T47D (cell line): ENCODE results near the gene CRABP1.

Experiments
- DNase-seq, 2 experiments: peaks; one replicate each; pipeline versions ENCODE4 v3.0.0 to v3.0.0-alpha.2; 2011 to 2012; ENCODE audit warnings: low read depth in 1 of 2, low spot score in 1 of 2
- JUND ChIP-seq: IDR thresholded peaks from 2 replicates; pipeline ENCODE4 v1.6.1; 2012; ENCODE audit warnings: low read depth
- in situ Hi-C: cut with HindIII; loops from 2 replicates; pipeline ENCODE4 v1.10.0; 2016; ENCODE audit warnings: low sequenced_read_pairs, low pct_unique_long_range_greater_than_20kb

CRABP1 gene

GRCh38 chr15:78392430-78392829 is 52.3 kb downstream of the CRABP1 start:
- in situ Hi-C loops, result no loop called here
- peak in 1 of 2 experiments; percentile 21 for DNase-seq
- TF ChIP-seq JUND, result no peak

GRCh38 chr15:78393137-78393536 is 53.0 kb downstream of the CRABP1 start:
- DNase-seq, result no peak
- no peak for TF ChIP-seq JUND
- in situ Hi-C loops, result no loop called here

- TF ChIP-seq JUND, result no peak
- in situ Hi-C loops, result no loop called here
- DNase-seq, result no peak
Measured at GRCh38 chr15:78394026-78394425, 53.9 kb downstream of the CRABP1 start.

GRCh38 chr15:78394981-78395616 is 54.9 kb downstream of the CRABP1 start:
- in situ Hi-C loops, result no loop called here
- no peak for DNase-seq
- TF ChIP-seq JUND, result no peak

- in situ Hi-C loops, result no loop called here
- TF ChIP-seq JUND, result no peak
- no peak for DNase-seq
Measured at GRCh38 chr15:78396186-78396814, 56.1 kb downstream of the CRABP1 start.

GRCh38 chr15:78396976-78397375 is 56.8 kb downstream of the CRABP1 start:
- in situ Hi-C loops, result no loop called here
- peak; percentile 35 to 73 for DNase-seq
- TF ChIP-seq JUND, result no peak

- DNase-seq, result no peak
- in situ Hi-C loops, result no loop called here
- no peak for TF ChIP-seq JUND
Measured at GRCh38 chr15:78397382-78397781, 57.2 kb downstream of the CRABP1 start.
